Hippocampal formation (tissue), 2 donors: ENCODE measurements around the gene MTCL3.

Experiments used
- DNase-seq, 2 donors: peaks; one replicate each; lab custom pipeline; 2025; lab: John Stamatoyannopoulos, UW

Gene MTCL3

GRCh38 chr6:127468936-127469335 lies 50.2 kb downstream of the MTCL3 start:
- no peak for DNase-seq

DNA sequence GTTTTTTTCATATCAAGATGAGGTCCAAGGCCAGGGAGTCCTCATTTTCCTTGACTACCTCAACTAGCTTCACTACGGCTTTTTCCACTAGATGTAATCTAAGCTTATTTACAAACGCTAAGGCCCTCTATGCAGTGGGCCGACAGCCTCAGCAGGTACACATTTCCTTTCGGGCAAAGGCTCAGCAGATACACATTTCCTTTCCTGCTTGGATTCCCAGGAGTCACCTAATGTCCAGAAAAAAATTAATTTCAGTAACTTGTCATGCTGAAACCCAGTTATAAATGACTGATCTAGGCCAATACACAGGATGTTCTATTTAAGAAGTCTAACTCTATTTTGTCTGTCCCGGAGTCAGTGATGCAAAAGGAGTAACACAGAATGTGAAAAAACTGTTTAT lies 52.7 kb downstream of the MTCL3 start:
- no peak for DNase-seq

DNA sequence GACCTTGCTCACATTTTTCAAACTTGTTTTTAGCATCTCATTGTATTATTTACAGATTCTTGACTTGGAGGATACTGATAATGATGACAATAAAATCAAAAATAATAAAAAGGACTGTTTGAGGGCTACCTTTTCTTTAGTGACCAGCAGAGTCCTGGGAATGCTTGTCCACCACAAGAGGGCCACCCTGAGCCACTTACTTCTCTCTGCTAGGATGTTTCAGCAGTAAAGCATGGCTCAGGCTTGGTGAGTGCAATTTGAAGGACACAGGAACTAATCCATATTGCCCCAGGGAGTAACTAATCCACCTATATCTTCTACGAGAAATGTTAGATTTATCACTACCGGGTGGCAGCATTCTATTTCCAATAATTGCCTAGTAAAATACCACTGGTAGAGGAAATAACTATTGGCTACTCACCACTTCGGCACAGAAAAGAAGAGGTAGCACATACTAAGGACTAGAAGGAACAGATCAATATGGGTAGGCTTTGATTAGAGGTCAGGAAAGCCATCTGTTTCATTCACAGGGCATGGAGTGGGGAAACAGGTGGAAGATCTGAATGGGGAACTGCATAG lies 54.2 kb downstream of the MTCL3 start:
- DNase-seq, result peak; percentile 65 to 72

- DNase-seq, result no peak
Measured at GRCh38 chr6:127464161-127464880, 54.8 kb downstream of the MTCL3 start.

GRCh38 chr6:127463056-127463455 lies 56.1 kb downstream of the MTCL3 start:
- DNase-seq, result no peak

- no peak for DNase-seq
Measured at GRCh38 chr6:127462376-127462775, 56.8 kb downstream of the MTCL3 start.

DNA sequence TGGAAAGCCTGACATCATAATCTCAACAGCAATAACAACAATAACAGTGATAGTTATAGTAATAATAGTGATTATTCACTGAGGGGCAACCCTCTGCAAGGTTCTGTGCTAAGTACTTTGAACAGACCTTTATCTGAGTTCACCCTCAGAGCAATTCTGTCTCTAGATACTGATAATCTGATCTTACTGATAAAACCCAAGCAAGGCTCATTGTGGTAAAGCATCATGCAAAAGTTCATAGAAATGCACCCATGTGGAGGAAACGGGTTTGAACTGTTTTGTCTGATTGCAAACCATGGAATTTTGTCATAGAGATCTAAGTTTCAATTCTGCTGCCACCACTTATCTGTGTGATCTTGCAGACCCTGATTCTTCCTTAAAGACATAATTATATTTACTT lies 58.7 kb downstream of the MTCL3 start:
- no peak for DNase-seq

GRCh38 chr6:127459231-127459641 lies 59.9 kb downstream of the MTCL3 start, which contains the start of gene KIAA0408:
KIAA0408 (minus strand) TSS chr6:127459389; CDS start chr6:127453981, 5,408 bp downstream.
- DNase-seq, result no peak

DNA sequence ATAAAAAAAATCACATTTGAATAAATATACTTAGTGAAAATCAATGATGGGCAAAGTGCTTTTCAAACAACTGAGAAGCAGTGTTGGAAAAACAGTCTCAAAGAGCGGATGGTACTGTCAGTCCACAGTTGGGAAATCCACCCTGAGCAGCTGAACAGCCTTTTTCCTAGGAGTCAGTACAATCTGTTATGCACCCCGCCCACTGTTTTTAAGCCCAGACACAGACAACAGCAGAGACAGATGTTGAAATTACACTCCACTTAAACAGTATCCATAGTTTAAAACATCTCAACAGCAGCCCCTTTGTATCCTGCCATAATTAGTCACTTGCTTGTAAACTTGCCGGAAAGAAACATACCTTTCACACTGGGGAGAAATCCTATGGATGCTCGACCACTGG lies 60.3 kb downstream of the MTCL3 start:
- DNase-seq, result no peak

DNA sequence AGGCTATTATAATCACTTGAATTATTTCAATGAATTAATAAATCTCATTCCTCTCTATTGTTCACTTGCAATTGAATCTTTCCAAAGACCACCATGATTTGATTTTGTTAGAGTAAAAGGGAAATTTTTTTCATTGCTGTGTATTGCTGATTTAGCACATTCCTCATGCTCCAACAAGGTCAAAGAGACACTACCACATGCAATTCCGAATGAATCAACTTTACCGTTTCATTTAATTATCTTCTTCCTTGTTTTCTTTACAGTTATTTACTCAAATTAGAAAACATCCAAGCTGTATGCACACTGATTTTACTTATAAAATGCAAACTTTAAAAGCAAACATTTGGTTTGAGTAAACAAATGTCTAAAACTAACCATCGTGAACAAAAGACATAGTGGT lies 60.9 kb downstream of the MTCL3 start:
- DNase-seq, result no peak

DNA sequence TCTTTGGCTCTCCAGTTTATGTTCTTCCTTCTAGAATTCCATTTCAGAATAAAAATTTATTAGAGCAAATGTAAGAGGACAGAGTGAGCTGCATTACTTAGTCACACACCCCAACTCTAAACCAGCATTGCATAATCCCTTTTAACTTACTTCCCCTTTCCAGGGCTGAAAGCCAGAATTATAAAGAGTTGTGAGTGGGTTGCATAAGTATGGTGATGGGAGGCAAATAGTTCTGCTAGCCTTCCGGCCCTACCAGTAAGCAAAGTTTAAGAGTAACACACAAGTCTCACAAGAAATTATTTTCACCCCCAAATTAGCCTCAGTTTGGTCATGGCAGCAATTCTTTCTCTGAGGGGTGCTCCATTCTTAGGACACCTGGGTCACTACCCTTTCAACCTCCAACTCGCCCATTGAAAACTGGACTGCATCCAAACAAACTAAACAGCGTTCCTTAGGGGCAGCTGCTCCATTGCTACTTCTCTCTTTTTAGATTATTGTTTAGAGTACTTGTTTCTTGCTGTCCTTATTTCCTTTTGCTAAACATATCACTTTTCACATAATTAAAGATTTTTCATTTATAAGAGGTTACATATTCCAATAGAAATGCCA lies 61.6 kb downstream of the MTCL3 start:
- peak in 1 of 2 donors; percentile 7 for DNase-seq

GRCh38 chr6:127456465-127456864 lies 62.7 kb downstream of the MTCL3 start:
- DNase-seq, result no peak

DNA sequence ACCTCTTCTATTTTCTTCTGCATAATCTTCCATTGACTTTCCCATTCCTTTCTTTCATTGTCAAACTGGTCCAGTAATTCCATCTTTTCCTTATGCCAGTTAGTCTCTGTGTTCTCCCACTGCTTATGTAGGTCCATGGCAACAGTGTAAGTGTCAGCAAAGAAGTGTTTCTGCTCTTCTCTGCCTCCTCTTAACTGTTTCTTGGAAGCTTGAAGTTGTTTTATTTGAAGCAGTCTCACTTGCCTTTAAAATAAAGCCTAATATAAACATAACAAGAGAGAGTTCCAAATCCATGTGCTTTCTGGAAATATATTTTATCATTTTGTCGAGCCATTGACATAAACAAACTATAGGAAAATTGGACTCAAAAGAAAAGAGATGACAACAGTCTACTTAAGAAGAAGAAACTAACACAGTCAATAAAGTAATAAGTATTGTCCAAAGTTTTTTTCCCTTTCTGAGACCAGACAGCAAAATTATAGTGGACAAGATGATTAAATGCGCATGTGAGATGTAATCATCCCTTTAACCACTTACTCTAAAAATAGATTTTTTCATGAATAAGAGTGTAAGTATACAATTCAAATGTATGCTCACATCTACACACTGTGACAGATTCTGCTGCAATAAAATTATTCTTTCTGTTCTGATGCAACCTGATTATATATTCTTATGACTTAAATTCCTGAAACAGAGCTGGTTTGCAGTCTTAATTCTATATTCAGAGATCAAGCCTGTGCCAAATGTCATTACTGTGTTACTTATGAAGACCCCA lies 65.1 kb downstream of the MTCL3 start:
- no peak for DNase-seq

GRCh38 chr6:127452803-127453202 lies 66.3 kb downstream of the MTCL3 start:
- DNase-seq, result no peak

DNA sequence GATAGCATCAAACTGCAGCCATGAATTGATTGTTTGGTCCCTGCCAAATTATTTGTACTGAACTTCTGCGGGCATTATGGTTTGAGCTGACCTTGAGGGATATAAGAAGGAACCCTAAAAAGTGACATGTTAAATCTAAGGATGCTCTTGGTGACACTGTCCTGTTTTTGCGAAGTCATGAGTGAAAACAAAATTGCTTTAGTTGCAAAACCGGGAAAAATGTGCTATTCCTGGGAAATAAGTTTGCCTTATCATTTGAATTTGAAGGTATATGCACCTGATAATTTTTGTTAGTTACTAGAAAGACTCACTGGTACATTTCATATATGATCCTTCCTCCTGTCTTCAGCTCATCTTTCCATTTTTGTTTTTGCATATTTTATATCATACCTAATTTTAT lies 67.7 kb downstream of the MTCL3 start:
- no peak for DNase-seq

- no peak for DNase-seq
Measured at GRCh38 chr6:127447780-127448179, 71.4 kb downstream of the MTCL3 start.

GRCh38 chr6:127446356-127446755 lies 72.8 kb downstream of the MTCL3 start:
- DNase-seq, result no peak

DNA sequence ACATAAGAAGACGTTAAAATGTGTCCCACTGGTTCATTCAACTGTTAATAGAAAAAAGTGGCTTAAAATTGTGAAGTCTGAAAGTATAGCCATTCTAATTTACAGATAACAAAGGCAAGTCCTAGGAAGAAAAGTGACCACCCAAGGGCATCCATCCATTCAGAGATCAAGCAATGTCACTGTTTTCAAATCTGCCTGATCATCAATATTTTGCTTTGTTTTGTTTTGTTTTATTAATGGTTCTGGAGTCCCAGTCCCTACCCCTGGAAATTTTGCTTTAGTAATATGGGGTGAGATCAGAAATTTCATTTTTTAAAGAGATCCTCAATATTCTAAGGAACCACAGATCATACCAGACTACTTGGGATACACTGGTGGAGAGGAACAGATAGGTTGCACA lies 77.3 kb downstream of the MTCL3 start:
- no peak for DNase-seq

DNA sequence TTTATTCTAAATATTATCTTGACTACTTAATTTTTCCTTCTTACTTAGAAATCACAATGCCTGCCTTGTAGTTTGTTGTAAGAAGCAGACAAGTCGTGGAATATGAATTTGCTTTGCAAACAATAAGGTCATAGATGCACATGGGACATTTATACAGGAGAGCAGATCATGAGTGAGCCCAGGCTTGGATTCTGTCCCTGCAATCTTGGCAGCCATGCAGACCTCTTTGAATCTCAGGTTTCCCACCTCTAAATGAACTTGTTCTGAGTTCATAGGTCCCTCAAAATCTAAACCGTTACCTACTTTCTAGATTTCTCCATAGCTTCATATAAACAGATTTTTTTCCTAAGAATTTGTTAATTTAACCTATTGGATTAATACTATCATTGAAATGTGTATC lies 79.4 kb downstream of the MTCL3 start:
- no peak for DNase-seq

DNA sequence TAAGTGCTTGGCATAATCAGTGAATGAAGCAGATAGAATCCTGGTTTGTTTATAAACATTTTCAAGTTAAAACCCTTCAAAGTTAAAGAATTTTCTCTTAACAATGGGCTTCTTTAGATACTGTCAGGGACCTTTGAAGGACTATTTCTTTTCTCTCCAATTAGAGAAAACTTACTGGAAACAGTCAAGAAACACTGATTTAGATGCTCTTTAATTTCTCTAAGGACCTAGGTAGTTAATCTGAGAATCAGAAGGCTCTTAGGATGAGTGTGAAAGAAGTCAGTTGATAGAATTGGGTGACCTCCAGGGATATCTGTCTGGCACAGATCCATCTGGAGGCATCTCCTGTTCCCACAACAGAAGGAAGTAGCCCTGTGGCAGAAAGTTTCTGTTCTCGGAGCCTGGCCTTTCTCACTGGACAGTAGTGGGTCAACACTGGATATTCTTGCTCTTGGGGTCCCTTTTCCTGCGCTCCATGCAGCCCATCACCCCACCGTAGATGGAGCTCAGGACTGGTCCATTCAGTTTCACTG lies 82.5 kb downstream of the MTCL3 start:
- DNase-seq, result no peak

- DNase-seq, result no peak
Measured at GRCh38 chr6:127435626-127436220, 83.4 kb downstream of the MTCL3 start.

GRCh38 chr6:127434651-127435050 lies 84.5 kb downstream of the MTCL3 start:
- DNase-seq, result no peak
